Umbilical cord (tissue), 2 donors: ENCODE results near the gene GPC6. TPM values are rescaled to one million over a fixed set of nuclear protein-coding genes. Genes with fewer than 3 reads are reported as not detected.
"Not testable (repeated sequence)": the region's sequence is repeated elsewhere in the genome, so short reads cannot be mapped to it uniquely, and the experiment has no call there.

Experiments used
- DNase-seq: peaks from one replicate; pipeline ENCODE4 v3.0.0-alpha.2; 2015; ENCODE audit warnings: low spot score
- total RNA-seq: library from RNA; depleted of rRNA; stranded (reverse); fragments of >200 nt; gene quantifications from one replicate; pipeline ENCODE4 v1.2.3, GENCODE V29; 2014; ENCODE audit warnings: low replicate concordance; ENCODE audit not compliant: insufficient read depth

Gene GPC6
- total RNA-seq = 37.6 TPM

DNA sequence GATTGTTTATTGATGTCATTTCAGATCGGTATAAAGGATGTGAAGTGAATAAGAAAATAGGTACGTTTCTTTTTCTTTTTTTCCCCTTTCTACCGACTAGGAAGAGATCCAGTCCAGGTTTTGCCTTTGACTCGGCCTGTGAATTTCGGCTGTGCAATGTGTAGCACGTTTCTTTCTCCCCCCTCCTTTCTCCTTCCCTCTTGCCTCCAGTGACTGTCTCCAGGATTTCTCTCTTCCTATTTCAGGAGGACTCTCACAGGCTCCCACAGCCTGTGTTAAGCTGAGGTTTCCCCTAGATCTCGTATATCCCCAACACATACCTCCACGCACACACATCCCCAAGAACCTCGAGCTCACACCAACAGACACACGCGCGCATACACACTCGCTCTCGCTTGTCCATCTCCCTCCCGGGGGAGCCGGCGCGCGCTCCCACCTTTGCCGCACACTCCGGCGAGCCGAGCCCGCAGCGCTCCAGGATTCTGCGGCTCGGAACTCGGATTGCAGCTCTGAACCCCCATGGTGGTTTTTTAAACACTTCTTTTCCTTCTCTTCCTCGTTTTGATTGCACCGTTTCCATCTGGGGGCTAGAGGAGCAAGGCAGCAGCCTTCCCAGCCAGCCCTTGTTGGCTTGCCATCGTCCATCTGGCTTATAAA is at the start of gene GPC6:
TSS of gene GPC6 (plus strand) at position 185 of the 657 bp plus-strand sequence.
- peak; percentile 95 for DNase-seq

DNA sequence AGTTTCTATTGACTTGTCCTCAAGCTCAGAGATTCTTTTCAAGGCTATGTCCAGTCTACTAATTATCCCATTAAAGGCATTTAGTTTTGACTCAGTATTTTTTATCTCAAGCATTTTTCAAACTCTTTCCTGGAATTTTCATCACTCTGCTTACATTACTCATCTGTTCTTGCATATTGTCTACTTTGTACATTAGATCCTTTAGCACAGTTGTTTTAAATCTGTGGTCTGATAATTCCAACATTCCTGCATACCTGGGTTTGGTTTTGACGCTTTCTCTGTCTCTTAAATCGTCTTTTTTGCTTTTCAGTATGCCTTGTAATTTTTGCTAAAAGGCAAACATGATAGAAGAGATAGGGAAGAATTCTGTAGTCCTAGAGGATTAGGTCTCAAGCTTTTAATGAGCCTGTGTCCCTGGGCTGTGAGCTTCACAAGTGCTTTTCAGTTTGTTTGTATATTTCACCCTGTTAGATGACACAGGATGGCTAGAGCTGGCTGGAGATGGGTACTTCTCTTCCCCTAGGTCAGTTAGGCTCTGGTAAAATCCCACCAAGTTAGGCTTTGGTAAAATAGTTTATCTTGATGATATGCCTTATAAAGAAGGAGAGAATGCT is 46.1 kb upstream of the GPC6 start:
- DNase-seq = no peak

GRCh38 chr13:93182406-93182805 is 44.2 kb upstream of the GPC6 start:
- DNase-seq = no peak

DNA sequence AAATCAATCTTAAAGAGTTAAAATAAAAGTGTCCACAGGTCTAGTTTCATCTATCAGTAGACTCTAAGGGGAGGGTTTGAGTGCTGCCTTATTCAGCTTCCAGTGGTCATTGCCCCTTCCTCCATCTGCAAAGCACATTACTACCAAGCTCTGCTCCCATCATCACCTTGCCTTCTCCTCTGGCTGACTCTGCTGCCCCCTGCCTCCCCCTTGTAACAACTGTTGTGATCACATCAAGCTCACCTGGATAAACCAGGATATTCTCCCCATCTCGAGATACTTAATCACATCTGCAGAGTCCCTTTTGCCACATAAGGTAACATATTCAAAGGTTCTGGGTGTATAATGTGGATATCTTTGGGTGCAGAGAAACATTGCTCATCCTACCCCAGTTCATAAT is 43.3 kb upstream of the GPC6 start:
- DNase-seq = no peak

GRCh38 chr13:93190006-93190405 is 36.6 kb upstream of the GPC6 start:
- no peak for DNase-seq

- DNase-seq = no peak
These were observed 32.9 kb upstream of the GPC6 start for GRCh38 chr13:93193682-93194081.

- DNase-seq = no peak
These were observed 26.8 kb upstream of the GPC6 start for GRCh38 chr13:93199856-93200255.

DNA sequence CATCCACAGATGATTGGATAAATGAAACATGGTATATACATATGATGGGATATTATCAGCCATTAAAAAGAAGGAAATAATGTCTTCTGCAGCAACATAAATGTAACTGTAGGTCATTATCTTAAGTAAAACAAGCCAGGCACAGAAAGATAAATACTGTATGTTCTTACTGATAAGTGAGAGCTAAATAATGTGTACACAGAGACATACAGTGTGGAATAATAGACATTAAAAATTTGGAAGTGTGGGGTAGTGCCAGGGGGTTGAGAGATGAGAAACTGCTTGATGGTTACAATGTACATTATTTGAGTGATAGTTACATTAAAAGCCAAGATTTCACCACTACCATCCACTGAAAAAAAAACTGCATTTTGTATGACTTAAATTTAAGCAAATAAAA is 26.0 kb upstream of the GPC6 start:
- DNase-seq = no peak

- DNase-seq = no peak
These were observed 24.5 kb upstream of the GPC6 start for GRCh38 chr13:93201992-93202558.

- DNase-seq = not testable (repeated sequence)
These were observed 19.7 kb upstream of the GPC6 start for GRCh38 chr13:93206778-93207392.

- no peak for DNase-seq
These were observed 10.5 kb upstream of the GPC6 start for GRCh38 chr13:93216122-93216521.

- no peak for DNase-seq
These were observed 8.8 kb upstream of the GPC6 start for GRCh38 chr13:93217721-93218261.

GRCh38 chr13:93218583-93218982 is 8.0 kb upstream of the GPC6 start:
- DNase-seq = no peak

GRCh38 chr13:93220073-93220472 is 6.5 kb upstream of the GPC6 start:
- DNase-seq = no peak

DNA sequence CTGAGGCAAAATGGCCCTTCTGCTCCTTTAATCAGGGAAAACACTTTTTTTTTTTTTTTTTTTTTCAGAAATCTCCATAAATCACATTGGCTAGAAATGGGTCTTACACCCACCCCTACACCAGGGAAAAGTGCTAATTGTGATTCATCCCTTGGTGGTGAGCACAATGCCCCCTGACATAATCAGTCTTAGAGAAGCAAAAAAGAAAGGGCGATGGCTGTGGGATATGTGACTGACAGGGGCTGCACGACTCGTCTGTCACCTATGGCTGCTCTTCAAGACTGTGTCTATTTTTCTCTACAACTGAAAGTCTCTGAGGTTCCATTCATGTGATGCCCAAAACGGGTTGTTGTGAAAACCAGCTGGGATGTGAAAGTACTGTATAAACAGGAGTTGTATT is 3.6 kb upstream of the GPC6 start:
- no peak for DNase-seq

DNA sequence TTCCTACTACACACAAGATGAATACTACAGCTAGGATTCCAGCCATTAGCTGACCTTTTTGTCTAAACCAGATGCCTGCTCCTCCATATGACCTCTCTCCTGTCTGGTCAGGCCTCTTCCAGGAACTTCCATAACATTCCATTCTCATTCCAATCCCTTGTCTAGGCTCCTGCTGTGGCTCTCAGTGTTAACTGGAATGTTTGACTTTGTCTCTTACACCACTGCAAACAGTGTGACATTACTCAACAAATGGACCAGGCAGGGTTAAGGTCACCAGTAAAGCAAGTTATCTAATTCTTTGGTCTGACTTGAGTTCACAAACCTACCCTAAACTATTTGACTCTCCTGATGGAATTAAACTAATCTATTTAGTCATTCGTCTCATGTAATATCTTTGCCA is 2.1 kb upstream of the GPC6 start:
- DNase-seq = no peak

DNA sequence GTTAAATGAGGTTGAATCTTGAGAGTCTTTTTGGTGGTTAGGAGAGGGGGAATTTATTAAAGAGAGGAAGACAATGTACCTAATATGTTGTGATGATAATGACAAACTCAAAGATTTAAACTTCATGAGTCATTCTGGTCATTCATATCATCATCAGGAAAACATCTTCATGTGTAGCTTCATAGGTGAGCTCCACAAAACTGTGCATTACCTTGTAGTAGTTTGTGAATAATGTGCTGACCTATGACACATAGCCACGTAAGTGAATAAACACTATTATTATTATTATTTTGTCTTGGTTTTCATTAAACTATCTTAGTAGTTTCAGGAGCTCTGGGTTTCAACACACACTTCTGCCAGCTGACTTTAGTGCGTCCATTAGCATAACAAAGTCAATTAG is 997 bp upstream of the GPC6 start:
- DNase-seq = no peak

GRCh38 chr13:93226065-93226622 is 463 bp upstream of the GPC6 start:
- no peak for DNase-seq

DNA sequence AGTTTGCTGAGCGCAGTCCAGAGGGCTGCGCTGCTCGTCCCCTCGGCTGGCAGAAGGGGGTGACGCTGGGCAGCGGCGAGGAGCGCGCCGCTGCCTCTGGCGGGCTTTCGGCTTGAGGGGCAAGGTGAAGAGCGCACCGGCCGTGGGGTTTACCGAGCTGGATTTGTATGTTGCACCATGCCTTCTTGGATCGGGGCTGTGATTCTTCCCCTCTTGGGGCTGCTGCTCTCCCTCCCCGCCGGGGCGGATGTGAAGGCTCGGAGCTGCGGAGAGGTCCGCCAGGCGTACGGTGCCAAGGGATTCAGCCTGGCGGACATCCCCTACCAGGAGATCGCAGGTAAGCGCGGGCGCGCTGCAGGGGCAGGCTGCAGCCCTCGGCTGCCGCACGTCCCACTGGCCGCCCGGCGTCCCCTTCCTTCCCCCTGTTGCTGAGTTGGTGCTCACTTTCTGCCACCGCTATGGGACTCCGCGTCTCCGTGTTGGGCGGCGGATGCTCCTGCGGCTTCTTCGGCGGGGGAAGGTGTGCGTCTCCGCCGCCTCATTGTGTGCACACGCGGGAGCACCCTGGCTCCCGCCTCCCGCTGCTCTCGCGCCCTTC is 772 bp downstream of the GPC6 start:
- DNase-seq = peak; percentile 55

DNA sequence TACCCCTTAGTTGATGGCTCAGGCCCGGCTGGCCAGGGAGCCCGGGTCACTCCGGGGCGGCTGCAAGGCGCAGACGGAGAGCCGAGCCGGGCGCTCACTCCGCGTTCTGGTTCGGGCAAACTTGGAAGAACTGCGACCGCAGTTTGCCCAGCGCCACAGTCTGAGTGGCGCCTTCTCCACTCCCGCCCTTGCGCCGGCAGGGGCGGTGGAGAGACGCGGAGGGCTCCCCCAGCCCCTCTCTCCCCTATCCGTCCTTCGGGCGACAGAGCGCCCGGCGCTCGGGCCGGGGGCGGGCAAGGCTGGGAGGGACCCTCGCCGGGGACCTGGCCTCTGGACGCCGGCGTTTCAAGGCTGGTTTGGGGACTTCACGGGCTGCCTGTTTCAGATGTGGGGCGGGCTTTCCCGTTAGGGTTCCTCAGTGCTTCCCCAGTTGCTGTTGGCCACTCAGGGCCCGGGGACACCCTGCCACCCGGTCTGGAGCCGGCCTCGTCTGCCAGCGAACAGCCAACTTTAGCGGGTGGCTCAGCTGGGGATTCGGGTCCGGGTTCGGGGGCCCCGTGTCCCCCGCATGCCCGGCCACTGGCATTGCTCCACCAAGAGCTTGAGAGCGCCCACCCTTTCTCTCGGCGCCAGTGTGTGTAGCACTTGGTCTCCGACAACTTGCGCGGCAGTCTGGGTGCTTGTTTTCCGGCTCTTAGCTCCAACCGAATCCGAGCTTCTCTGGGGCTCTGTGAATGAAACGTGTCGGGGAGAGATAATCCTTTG is 1.5 kb downstream of the GPC6 start:
- DNase-seq = peak; percentile 95

GRCh38 chr13:93228643-93228937 is 2.0 kb downstream of the GPC6 start:
- no peak for DNase-seq
